ENCODE measurements around the gene PRKAR1A.

GRCh38 chr17:68527314-68527713 is 15.1 kb downstream of the PRKAR1A start:
- no peak for TF ChIP-seq CTCF (IDR thresholded peaks at IDR 0.05)
- no peak for TF ChIP-seq POLR2AphosphoS5 (IDR thresholded peaks at IDR 0.05)
- TF ChIP-seq POLR2A (IDR thresholded peaks at IDR 0.05), result no peak

Data from prostate gland (tissue), 2 donors.